Stimulated activated CD4-positive, alpha-beta T cell treated with anti-CD3 and anti-CD28 coated beads, TNF-alpha, amount 100 ng/mL, for 24 hours (primary cell): ENCODE measurements around the gene ACOD1.
"Not testable (repeated sequence)": the region's sequence is repeated elsewhere in the genome, so short reads cannot be mapped to it uniquely, and the experiment has no call there.

ENCODE experiments used
- DNase-seq, 3 experiments: peaks; one replicate each; pipeline ENCODE4 v3.0.0-alpha.2; 2020; ENCODE audit warnings: low read depth in 3 of 3

Gene ACOD1

GRCh38 chr13:76948149-76948548 is at the start of gene ACOD1:
Gene ACOD1, plus strand, starts transcription at chr13:76948511. Its CDS starts 48 bp downstream, at chr13:76948559.
- no peak for DNase-seq

- not testable (repeated sequence) for DNase-seq
Measured at GRCh38 chr13:76899066-76899465, 49.2 kb upstream of the ACOD1 start.

GRCh38 chr13:76903544-76904162 is 44.7 kb upstream of the ACOD1 start:
- DNase-seq, result peak; percentile 32 to 61 (median 52)

GRCh38 chr13:76904507-76904906 is 43.8 kb upstream of the ACOD1 start:
- DNase-seq, result no peak

GRCh38 chr13:76912476-76912875 is 35.8 kb upstream of the ACOD1 start:
- no peak for DNase-seq

GRCh38 chr13:76913898-76914297 is 34.4 kb upstream of the ACOD1 start:
- DNase-seq, result no peak

- DNase-seq, result no peak
Measured at GRCh38 chr13:76917095-76917494, 31.2 kb upstream of the ACOD1 start.

GRCh38 chr13:76917755-76918481 is 30.4 kb upstream of the ACOD1 start:
- DNase-seq, result not testable (repeated sequence)

- no peak for DNase-seq
Measured at GRCh38 chr13:76921516-76921915, 26.8 kb upstream of the ACOD1 start.

- DNase-seq, result no peak
Measured at GRCh38 chr13:76925115-76925514, 23.2 kb upstream of the ACOD1 start.

- DNase-seq, result no peak
Measured at GRCh38 chr13:76927955-76928354, 20.4 kb upstream of the ACOD1 start.

- DNase-seq, result no peak
Measured at GRCh38 chr13:76928456-76928855, 19.9 kb upstream of the ACOD1 start.

GRCh38 chr13:76929320-76929719 is 19.0 kb upstream of the ACOD1 start:
- no peak for DNase-seq

GRCh38 chr13:76929851-76930374 is 18.4 kb upstream of the ACOD1 start:
- DNase-seq, result no peak

GRCh38 chr13:76932076-76932475 is 16.2 kb upstream of the ACOD1 start:
- no peak for DNase-seq

- DNase-seq, result no peak
Measured at GRCh38 chr13:76934671-76935070, 13.6 kb upstream of the ACOD1 start.

- no peak for DNase-seq
Measured at GRCh38 chr13:76936763-76937162, 11.5 kb upstream of the ACOD1 start.

GRCh38 chr13:76937281-76937820 is 11.0 kb upstream of the ACOD1 start:
- no peak for DNase-seq

- DNase-seq, result no peak
Measured at GRCh38 chr13:76939215-76939614, 9.1 kb upstream of the ACOD1 start.

GRCh38 chr13:76942363-76942762 is 5.9 kb upstream of the ACOD1 start:
- no peak for DNase-seq

- DNase-seq, result no peak
Measured at GRCh38 chr13:76943646-76944045, 4.7 kb upstream of the ACOD1 start.

GRCh38 chr13:76944456-76944855 is 3.9 kb upstream of the ACOD1 start:
- no peak for DNase-seq

GRCh38 chr13:76950101-76950500 is 1.8 kb downstream of the ACOD1 start:
- DNase-seq, result no peak
